Measurements from ENCODE around the gene STIM1.

DNA sequence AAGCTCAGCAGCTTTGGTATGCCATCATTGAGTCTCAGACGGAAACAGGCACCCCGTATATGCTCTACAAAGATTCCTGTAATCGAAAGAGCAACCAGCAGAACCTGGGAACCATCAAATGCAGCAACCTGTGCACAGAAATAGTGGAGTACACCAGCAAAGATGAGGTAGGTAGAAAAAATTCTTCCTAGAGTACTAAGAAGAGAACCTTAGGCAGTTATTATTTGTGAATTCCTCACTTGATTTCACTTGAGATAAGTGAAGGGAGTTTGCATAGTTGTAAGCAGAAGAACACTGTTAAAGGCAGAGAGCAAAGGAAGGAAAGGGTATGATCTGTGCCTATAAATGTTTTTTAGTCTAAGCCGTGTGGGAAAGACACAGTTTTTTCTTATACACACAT is 267.8 kb downstream of the STIM1 start:
- TF ChIP-seq TAF1 (IDR thresholded peaks at IDR 0.05; ENCODE audit: borderline replicate concordance, low read depth, low read length): no peak
- no peak for TF ChIP-seq POLR2A (IDR thresholded peaks at IDR 0.05; ENCODE audit: low read depth, low read length)

Data from GM12892 (cell line).